WERI-Rb-1 (cell line): Measurements from ENCODE around the gene OR7A5.

Experiments used
- DNase-seq: peaks from one replicate; pipeline ENCODE4 v3.0.0-alpha.2; 2020
- H3K27ac ChIP-seq: fragments of 250-450 bp; sonication (Bioruptor Pico); 2 replicates; pipeline ENCODE4 v1.5.1; 2020; ENCODE audit warnings: mild to moderate bottlenecking, moderate library complexity
- H3K27me3 ChIP-seq: fragments of 250-450 bp; sonication (Bioruptor Pico); 2 replicates; pipeline ENCODE4 v1.5.1; 2021; ENCODE audit warnings: mild to moderate bottlenecking, low read depth, moderate library complexity; ENCODE audit not compliant: insufficient read depth, severe bottlenecking
- H3K36me3 ChIP-seq: fragments of 250-450 bp; sonication (Bioruptor Pico); 2 replicates; pipeline ENCODE4 v1.5.1; 2020; ENCODE audit warnings: mild to moderate bottlenecking, moderate library complexity
- H3K4me3 ChIP-seq: 2 replicates; pipeline ENCODE4 v1.5.1; 2011; ENCODE audit warnings: low read depth, mild to moderate bottlenecking, control low read depth, low read length
- H3K9me3 ChIP-seq: fragments of 250-450 bp; sonication (Bioruptor Pico); 2 replicates; pipeline ENCODE4 v1.5.1; 2021; ENCODE audit warnings: mild to moderate bottlenecking, moderate library complexity; ENCODE audit not compliant: severe bottlenecking
- TF ChIP-seq, protein P1 (sequence below): IDR thresholded peaks from 2 replicates; pipeline ENCODE4 v1.5.1; 2011; ENCODE audit warnings: low read depth, mild to moderate bottlenecking, control low read depth, inconsistent platforms, low read length

OR7A5 gene

DNA sequence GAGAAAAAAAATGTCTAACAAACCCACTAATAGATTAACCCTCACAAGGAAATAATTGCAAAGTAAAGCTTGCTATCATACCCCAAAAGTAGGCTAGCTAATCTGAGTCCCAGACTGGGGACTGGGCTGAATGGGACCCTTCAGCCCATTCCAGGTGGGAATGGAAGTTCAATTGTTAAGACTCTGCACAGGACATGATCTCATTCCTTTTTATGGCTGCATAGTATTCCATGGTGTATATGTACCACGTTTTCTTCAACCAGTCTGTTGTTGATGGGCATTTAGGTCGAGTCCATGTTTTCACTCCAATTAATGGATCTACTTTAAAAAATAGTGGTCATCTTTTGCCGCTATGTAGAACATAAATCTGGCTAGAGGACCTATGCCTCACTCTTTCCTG is 17.9 kb downstream of the OR7A5 start:
- no peak overlapping the region for H3K4me3 ChIP-seq
- no peak for DNase-seq
- TF ChIP-seq, protein P1, sequence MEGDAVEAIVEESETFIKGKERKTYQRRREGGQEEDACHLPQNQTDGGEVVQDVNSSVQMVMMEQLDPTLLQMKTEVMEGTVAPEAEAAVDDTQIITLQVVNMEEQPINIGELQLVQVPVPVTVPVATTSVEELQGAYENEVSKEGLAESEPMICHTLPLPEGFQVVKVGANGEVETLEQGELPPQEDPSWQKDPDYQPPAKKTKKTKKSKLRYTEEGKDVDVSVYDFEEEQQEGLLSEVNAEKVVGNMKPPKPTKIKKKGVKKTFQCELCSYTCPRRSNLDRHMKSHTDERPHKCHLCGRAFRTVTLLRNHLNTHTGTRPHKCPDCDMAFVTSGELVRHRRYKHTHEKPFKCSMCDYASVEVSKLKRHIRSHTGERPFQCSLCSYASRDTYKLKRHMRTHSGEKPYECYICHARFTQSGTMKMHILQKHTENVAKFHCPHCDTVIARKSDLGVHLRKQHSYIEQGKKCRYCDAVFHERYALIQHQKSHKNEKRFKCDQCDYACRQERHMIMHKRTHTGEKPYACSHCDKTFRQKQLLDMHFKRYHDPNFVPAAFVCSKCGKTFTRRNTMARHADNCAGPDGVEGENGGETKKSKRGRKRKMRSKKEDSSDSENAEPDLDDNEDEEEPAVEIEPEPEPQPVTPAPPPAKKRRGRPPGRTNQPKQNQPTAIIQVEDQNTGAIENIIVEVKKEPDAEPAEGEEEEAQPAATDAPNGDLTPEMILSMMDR: no peak
- H3K27me3 ChIP-seq: peaks cover 67% of the 10 kb centered on the region
- no peak overlapping the region for H3K27ac ChIP-seq
- H3K9me3 ChIP-seq: no peaks in the 10 kb centered on the region
- no peaks in the 10 kb centered on the region for H3K36me3 ChIP-seq

DNA sequence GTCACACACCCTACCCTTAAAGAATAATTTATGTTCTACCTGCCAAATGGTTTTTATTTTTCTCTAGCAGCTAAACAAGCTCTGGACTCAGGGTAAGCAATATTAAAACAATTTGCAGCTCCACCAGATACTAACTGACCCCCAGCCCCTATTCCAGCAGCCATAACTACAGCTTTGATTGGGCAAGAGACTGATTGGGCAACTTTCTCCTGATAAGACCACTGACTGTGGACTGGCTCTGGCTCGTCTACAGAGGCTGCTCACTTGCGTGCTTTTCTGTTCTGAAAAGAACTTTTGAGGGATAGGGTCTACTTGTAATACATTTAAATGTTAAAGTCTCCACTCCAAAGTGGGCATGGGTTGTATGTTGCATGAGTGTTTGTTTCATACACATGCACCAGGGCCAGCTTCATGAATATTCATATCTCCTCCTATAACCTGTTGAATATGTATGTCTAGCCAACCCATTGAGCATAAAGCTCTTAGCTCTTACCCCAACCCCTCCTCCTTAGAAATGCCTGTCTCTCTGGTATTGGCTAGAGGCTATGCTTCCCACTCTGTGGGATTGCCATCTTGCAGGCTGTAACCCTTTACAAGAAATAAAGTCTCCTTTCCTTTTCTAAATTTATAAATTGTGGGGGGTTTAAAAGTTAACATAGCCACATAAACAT is 19.9 kb downstream of the OR7A5 start:
- H3K27me3 ChIP-seq: peaks cover 74% of the 10 kb centered on the region
- no peaks in the 10 kb centered on the region for H3K9me3 ChIP-seq
- TF ChIP-seq, protein P1: no peak
- H3K27ac ChIP-seq: no peak overlapping the region
- no peaks in the 10 kb centered on the region for H3K36me3 ChIP-seq
- no peak overlapping the region for H3K4me3 ChIP-seq
- DNase-seq: no peak

DNA sequence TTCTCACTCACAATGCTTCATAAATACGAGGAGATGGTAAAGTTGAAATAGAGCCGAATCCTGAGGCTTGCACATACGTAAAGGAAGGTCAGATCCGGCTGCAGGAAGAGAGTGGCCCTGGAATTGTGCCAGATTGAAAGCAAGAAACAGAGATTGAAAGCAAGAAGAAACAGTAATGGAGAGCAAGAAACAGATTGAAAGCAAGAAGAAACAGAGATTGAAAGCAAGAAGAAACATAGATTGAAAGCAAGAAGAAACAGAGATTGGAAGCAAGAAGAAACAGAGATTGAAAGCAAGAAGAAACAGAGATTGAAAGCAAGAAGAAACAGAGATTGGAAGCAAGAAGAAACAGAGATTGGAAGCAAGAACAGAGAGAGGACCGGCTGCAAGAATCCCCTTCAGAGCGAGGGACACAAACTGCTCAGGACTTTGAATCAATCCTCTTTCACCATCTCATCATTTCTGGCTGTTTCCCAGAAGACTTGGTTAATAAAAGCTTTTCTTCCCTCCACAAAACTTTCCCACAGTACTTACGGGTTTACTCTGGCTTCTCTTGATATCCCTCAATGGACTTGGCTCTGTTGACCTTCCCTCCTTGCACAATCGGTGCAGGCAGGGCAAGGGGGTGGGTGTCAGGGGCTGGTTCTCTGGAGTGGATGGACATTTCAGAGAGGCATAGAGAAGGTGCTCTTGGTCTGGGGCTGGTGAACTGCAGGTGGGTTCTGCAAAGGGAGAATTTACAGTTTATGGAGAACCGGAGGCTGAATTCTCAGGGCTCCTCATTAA is 25.5 kb downstream of the OR7A5 start:
- TF ChIP-seq, protein P1: no peak
- Histone ChIP-seq H3K27me3 (peaks cover 80% of the 10 kb centered on the region), H3K9me3 (no peaks in the 10 kb centered on the region), H3K4me3 (no peak overlapping the region), H3K36me3 (no peaks in the 10 kb centered on the region), H3K27ac (no peak overlapping the region)
- DNase-seq: no peak

DNA sequence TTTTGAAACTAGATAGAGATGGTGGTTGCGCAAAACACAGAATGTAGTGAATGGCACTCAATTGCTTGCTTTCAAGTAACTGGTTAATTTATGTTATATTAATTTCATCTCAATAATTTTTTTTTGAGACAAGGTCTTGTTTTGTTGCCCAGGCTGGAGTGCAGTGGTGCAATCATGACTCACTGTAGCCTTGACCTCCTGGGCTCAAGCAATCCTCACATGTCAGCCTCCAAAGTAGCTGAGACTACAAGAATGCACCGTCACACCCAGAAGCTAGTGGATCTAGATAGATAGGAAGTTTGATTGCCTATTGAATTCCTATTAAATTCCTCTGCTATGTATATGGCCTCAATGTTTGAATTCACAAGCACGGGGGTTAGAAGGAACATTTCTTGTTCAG is 30.2 kb downstream of the OR7A5 start:
- Histone ChIP-seq H3K4me3 (no peak overlapping the region), H3K27me3 (peaks cover 78% of the 10 kb centered on the region), H3K36me3 (no peaks in the 10 kb centered on the region), H3K27ac (no peak overlapping the region), H3K9me3 (no peaks in the 10 kb centered on the region)
- TF ChIP-seq, protein P1: no peak
- DNase-seq: no peak

DNA sequence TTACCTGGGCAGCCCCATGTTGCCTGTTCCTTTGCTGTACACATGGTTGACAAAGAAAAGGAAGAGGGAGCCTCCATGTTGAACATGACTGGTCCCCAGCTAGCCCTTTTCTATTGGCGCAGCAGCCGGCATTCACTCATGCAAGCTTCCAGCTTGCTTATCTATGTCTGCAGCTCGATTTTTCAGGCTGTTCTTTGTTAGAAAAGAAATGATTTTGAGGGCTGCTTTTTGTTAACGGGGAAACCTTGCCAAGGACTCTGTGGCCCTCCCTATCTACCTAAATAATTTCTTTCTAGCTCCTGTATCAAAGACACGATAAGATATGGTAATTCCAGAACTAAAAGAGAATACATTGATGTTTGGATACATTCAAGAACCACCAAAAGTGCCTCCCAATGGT is 36.2 kb downstream of the OR7A5 start:
- no peak overlapping the region for H3K27ac ChIP-seq
- no peak overlapping the region for H3K4me3 ChIP-seq
- no peaks in the 10 kb centered on the region for H3K9me3 ChIP-seq
- no peak for DNase-seq
- no peaks in the 10 kb centered on the region for H3K36me3 ChIP-seq
- peaks cover 80% of the 10 kb centered on the region for H3K27me3 ChIP-seq
- TF ChIP-seq, protein P1: no peak
